B cell (primary cell): ENCODE data around the gene SHC3. TPM values are rescaled to one million over a fixed set of nuclear protein-coding genes. Genes with fewer than 3 reads are reported as not detected.

Experiments
- ATAC-seq: fragments of 200-7000 bp; cut with Tn5 transposase; one replicate; pipeline ENCODE4 v1.10.0; 2021; ENCODE audit warnings: low read depth, mild to moderate bottlenecking, moderate number of reproducible peaks, moderate library complexity
- CTCF ChIA-PET: fragments of 350-600 bp; sonication (Branson Sonifier 250); formaldehyde crosslinking; loops from one replicate; lab custom pipeline; 2021; ENCODE audit warnings: antibody characterized with exemption, inconsistent platforms; lab: Charles Lee
- POLR2A ChIA-PET: fragments of 350-600 bp; sonication (Branson Sonifier 250); formaldehyde crosslinking; loops from one replicate; lab custom pipeline; 2021; ENCODE audit warnings: antibody characterized with exemption; lab: Charles Lee
- DNase-seq: peaks from one replicate; pipeline ENCODE4 v3.0.0; 2013
- H2AFZ ChIP-seq: 2 replicates; pipeline ENCODE4 v1.6.1; 2012; ENCODE audit warnings: mild to moderate bottlenecking, low read depth, low read length; ENCODE audit not compliant: insufficient read depth, poor library complexity, severe bottlenecking
- H3K27ac ChIP-seq, 2 donors: 1 replicate in 1 of 2; 2 replicates in 1 of 2; pipeline ENCODE4 v1.5.1; 2012 to 2013; ENCODE audit warnings: low read length in 2 of 2, mild to moderate bottlenecking in 2 of 2, moderate library complexity in 1 of 2
- H3K27me3 ChIP-seq, 4 experiments: fragments of 200-600 bp in 1 of 4; sonication (generic) in 1 of 4; replicated peaks in 1 of 4; 1 replicate in 2 of 4; 2 replicates in 2 of 4; pipeline versions ENCODE4 v1.6.1 to v1.7.0; 2013 to 2016; ENCODE audit warnings: low read length in 3 of 4, mild to moderate bottlenecking in 2 of 4, mixed read lengths in 1 of 4, moderate library complexity in 1 of 4; ENCODE audit not compliant: insufficient read depth in 4 of 4, control insufficient read depth in 3 of 4; ENCODE audit errors: control extremely low read depth in 1 of 4
- H3K36me3 ChIP-seq, 2 experiments: replicated peaks in 1 of 2; 1 replicate in 1 of 2; 2 replicates in 1 of 2; pipeline versions ENCODE4 v1.6.1 to v1.7.1; 2013; ENCODE audit warnings: low read length in 1 of 2; ENCODE audit not compliant: insufficient read depth in 2 of 2, control insufficient read depth in 1 of 2; ENCODE audit errors: control extremely low read depth in 1 of 2, extremely low read depth in 1 of 2
- H3K4me1 ChIP-seq, 2 donors: fragments of 200-600 bp in 1 of 2; sonication (generic) in 1 of 2; 1 replicate in 1 of 2; 2 replicates in 1 of 2; pipeline versions ENCODE4 v1.5.1 to v1.6.1; 2013 to 2017; ENCODE audit warnings: low read length in 2 of 2; ENCODE audit not compliant: control insufficient read depth in 2 of 2, insufficient read depth in 2 of 2
- H3K4me2 ChIP-seq: replicated peaks from 2 replicates; pipeline ENCODE3; 2012; ENCODE audit warnings: mild to moderate bottlenecking, low read depth, low read length; ENCODE audit not compliant: poor library complexity, severe bottlenecking
- H3K4me3 ChIP-seq, 5 experiments: fragments of 200-600 bp in 1 of 5; sonication (generic) in 1 of 5; 1 replicate in 3 of 5; 2 replicates in 2 of 5; pipeline versions ENCODE4 v1.5.1 to v1.7.0; 2011 to 2016; ENCODE audit warnings: low read length in 4 of 5, mild to moderate bottlenecking in 4 of 5, low read depth in 2 of 5, control low read depth in 1 of 5, moderate library complexity in 1 of 5; ENCODE audit not compliant: insufficient read depth in 1 of 5; ENCODE audit errors: control extremely low read depth in 1 of 5, extremely low read depth in 1 of 5
- H3K79me2 ChIP-seq: fragments of 200-600 bp; sonication (generic); one replicate; pipeline ENCODE4 v1.6.0; 2016; ENCODE audit warnings: low read length; ENCODE audit not compliant: control insufficient read depth, insufficient read depth
- H3K9ac ChIP-seq: fragments of 200-600 bp; sonication (generic); 2 replicates; pipeline ENCODE4 v1.6.1; 2017; ENCODE audit warnings: mild to moderate bottlenecking, low read length, moderate library complexity
- H3K9me3 ChIP-seq, 3 donors: one replicate each; pipeline versions ENCODE4 v1.6.1 to v1.7.1; 2013; ENCODE audit warnings: low read length in 2 of 3; ENCODE audit not compliant: control insufficient read depth in 2 of 3, insufficient read depth in 1 of 3; ENCODE audit errors: control extremely low read depth in 1 of 3
- H4K20me1 ChIP-seq: 2 replicates; pipeline ENCODE4 v1.6.0; 2012; ENCODE audit warnings: mild to moderate bottlenecking, low read length; ENCODE audit not compliant: insufficient read depth, control insufficient read depth, poor library complexity, severe bottlenecking
- H3K27ac Mint-ChIP-seq: one replicate; pipeline ENCODE4 v1.8.0; 2021; ENCODE audit warnings: mixed read lengths
- H3K27me3 Mint-ChIP-seq: one replicate; pipeline ENCODE4 v1.8.0; 2021; ENCODE audit warnings: mixed read lengths
- H3K4me1 Mint-ChIP-seq: one replicate; pipeline ENCODE4 v1.8.0; 2021; ENCODE audit warnings: mixed read lengths
- H3K4me3 Mint-ChIP-seq: one replicate; pipeline ENCODE4 v1.8.0; 2021; ENCODE audit warnings: mixed read lengths
- H3K9me3 Mint-ChIP-seq: one replicate; pipeline ENCODE4 v1.8.0; 2022; ENCODE audit warnings: mixed read lengths; ENCODE audit not compliant: insufficient read depth
- EZH2 ChIP-seq: IDR thresholded peaks from 2 replicates; pipeline ENCODE4 v1.6.1; 2012; ENCODE audit warnings: borderline replicate concordance, low read depth, mild to moderate bottlenecking, moderate library complexity, low read length; ENCODE audit not compliant: insufficient read depth, poor library complexity, severe bottlenecking
- WGBS: methylation state at CpG from one replicate; pipeline ENCODE4 v1.1.5; 2013; ENCODE audit warnings: missing lambda C conversion rate; ENCODE audit not compliant: insufficient coverage; 5-methylcytosine and 5-hydroxymethylcytosine counted together
- intact Hi-C: fragments of 100-400 bp; cut with micrococcal nuclease; formaldehyde crosslinking; loops from one replicate; pipeline ENCODE4 v1.10.0; 2022
- polyA plus RNA-seq: library from polyadenylated mRNA; depleted of rRNA; stranded (reverse); fragments of >200 nt; gene quantifications from 2 replicates; pipeline ENCODE4 v1.2.3, GENCODE V29; 2012
- total RNA-seq, 2 donors: library from RNA; stranded (reverse); fragments of 120-200 nt in 1 of 2; gene quantifications; 1 replicate in 1 of 2; 2 replicates in 1 of 2; pipeline versions ENCODE4 v1.2.3 to v1.2.4, GENCODE V29; 2013 to 2022
- TF ChIP-seq, protein P1 (sequence below): fragments of 200-600 bp; IDR thresholded peaks from one replicate; pipeline ENCODE4 v1.8.0; 2022; ENCODE audit warnings: antibody characterized with exemption, mild to moderate bottlenecking

SHC3 gene
- total and polyA plus RNA-seq, 2 donors (not counting 1 experiment from before 2014, with no cell fraction given), result 0.03 TPM; not detected in 1

DNA sequence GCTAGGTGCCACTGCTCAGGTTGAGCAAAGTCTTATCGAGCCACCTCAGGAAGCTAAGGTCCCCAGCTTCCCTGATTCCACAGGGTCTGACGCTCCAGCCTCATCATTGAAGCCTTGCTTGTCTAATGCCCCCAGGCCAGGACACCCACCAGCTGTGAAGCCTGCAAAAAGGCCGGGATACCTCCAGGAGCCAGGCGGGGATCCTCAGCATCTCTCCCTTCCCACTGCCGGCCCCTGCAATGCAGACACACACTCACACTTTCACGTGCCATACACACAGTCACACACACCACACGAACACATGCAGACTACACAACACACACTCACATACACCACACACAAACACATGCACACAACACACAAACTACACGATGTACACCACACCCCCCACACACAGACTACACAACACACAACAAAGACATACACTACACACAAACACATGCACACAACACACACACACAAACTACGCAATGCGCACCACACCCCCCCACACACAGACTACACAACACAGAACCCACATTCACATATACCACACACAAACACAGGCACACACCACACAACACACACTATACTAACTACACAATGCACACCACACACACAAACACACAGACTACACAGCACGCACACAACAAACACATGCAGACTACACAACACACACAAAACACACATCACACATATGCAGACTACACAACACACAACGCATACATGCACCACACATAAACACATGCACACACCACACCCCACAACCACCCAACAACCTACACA, 205.2 kb downstream of the SHC3 start:
- Mint-ChIP-seq H3K27ac (no peak overlapping the region), H3K4me1 (no peaks in the 10 kb centered on the region), H3K27me3 (peaks cover 23% of the 10 kb centered on the region), H3K4me3 (no peak overlapping the region), H3K9me3 (no peaks in the 10 kb centered on the region)
- Histone ChIP-seq H3K4me3 (no peak overlapping the region), H3K36me3 (no peaks in the 10 kb centered on the region), H3K27ac (no peak overlapping the region), H3K4me2 (no peak overlapping the region), H3K79me2 (no peaks in the 10 kb centered on the region), H3K27me3 (peaks cover 0 to 4% (median 0%) of the 10 kb centered on the region in 4 experiments), H3K9ac (no peak overlapping the region), H3K4me1 (no peaks in the 10 kb centered on the region), H3K9me3 (peaks cover 0 to 11% (median 0%) of the 10 kb centered on the region in 3 donors), H2AFZ (no peak overlapping the region), H4K20me1 (no peaks in the 10 kb centered on the region)
- DNase-seq (no peak), ATAC-seq (no peak)
- no peak for TF ChIP-seq EZH2
- TF ChIP-seq, protein P1, sequence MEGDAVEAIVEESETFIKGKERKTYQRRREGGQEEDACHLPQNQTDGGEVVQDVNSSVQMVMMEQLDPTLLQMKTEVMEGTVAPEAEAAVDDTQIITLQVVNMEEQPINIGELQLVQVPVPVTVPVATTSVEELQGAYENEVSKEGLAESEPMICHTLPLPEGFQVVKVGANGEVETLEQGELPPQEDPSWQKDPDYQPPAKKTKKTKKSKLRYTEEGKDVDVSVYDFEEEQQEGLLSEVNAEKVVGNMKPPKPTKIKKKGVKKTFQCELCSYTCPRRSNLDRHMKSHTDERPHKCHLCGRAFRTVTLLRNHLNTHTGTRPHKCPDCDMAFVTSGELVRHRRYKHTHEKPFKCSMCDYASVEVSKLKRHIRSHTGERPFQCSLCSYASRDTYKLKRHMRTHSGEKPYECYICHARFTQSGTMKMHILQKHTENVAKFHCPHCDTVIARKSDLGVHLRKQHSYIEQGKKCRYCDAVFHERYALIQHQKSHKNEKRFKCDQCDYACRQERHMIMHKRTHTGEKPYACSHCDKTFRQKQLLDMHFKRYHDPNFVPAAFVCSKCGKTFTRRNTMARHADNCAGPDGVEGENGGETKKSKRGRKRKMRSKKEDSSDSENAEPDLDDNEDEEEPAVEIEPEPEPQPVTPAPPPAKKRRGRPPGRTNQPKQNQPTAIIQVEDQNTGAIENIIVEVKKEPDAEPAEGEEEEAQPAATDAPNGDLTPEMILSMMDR, result no peak
- intact Hi-C loops, result no loop called here
- ChIA-PET CTCF (no interaction called here), POLR2A (no interaction called here)
- WGBS, result 92% methylated on average over 12 of the region's 12 CpGs

- Histone ChIP-seq H3K36me3 (no peaks in the 10 kb centered on the region), H3K27ac (no peak overlapping the region), H2AFZ (no peak overlapping the region), H3K9ac (no peak overlapping the region), H3K9me3 (peaks cover 0 to 11% (median 0%) of the 10 kb centered on the region in 3 donors), H3K4me3 (no peak overlapping the region), H3K4me2 (no peak overlapping the region), H3K79me2 (no peaks in the 10 kb centered on the region), H4K20me1 (no peaks in the 10 kb centered on the region), H3K4me1 (no peaks in the 10 kb centered on the region), H3K27me3 (no peaks in the 10 kb centered on the region)
- ATAC-seq, result no peak
- ChIA-PET POLR2A (no interaction called here), CTCF (no interaction called here)
- peaks cover 16% of the 10 kb centered on the region for H3K27me3 Mint-ChIP-seq
- no peak overlapping the region for H3K27ac Mint-ChIP-seq
- DNase-seq, result no peak
- no peaks in the 10 kb centered on the region for H3K9me3 Mint-ChIP-seq
- no peaks in the 10 kb centered on the region for H3K4me1 Mint-ChIP-seq
- WGBS, result 94% methylated on average over 2 of the region's 4 CpGs
- no peak overlapping the region for H3K4me3 Mint-ChIP-seq
- no peak for TF ChIP-seq EZH2
- TF ChIP-seq, protein P1, result no peak
- intact Hi-C loops, result no loop called here
Observed at GRCh38 chr9:88972401-88972800, 206.2 kb downstream of the SHC3 start.
